A549 (cell line): ENCODE data around the gene GSTCD.

Source experiments
- HOXB13 ChIP-seq: fragments of 250-450 bp; sonication (Bioruptor Pico); IDR thresholded peaks from 2 replicates; pipeline ENCODE4 v1.5.0; 2020; ENCODE audit warnings: low read depth, mild to moderate bottlenecking, moderate library complexity
- POLR2A ChIP-seq: IDR thresholded peaks from 2 replicates; pipeline ENCODE4 v1.6.1; 2012; ENCODE audit warnings: mild to moderate bottlenecking, low read length
- RNF2 ChIP-seq: fragments of 200-600 bp; sonication (generic); IDR thresholded peaks from 2 replicates; pipeline ENCODE4 v1.6.1; 2016; ENCODE audit warnings: low read depth, mild to moderate bottlenecking, antibody characterized with exemption, moderate library complexity, borderline replicate concordance
- TF ChIP-seq, protein P1 (sequence below): fragments of 200-600 bp; sonication (generic); IDR thresholded peaks from 2 replicates; pipeline ENCODE4 v1.6.1; 2016; ENCODE audit warnings: antibody characterized with exemption, mild to moderate bottlenecking, moderate library complexity

DNA sequence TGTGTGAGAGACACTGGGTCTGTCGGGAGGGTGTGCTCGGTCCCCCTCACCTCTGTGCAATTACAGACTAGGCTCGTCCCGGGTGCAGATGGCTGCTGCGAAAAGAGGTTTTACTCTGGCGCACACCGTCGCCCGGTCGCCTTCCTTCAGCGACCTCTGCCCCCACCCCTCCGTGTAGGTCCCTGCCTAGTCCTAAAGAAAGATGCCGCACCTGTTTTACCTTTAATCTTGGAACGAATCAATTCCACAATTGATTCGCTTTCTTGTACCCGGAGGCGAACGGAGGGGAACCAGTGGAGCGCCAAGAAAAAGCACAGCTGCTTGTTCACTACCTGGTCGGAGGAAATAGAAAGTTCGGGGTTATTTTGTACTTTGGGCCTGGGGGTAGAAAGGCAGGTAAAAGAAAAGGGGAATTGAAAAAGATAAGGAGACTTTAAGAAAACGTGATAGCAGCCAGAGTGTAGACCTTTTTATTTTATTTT is 187.9 kb downstream of the GSTCD start:
- TF ChIP-seq, protein P1, sequence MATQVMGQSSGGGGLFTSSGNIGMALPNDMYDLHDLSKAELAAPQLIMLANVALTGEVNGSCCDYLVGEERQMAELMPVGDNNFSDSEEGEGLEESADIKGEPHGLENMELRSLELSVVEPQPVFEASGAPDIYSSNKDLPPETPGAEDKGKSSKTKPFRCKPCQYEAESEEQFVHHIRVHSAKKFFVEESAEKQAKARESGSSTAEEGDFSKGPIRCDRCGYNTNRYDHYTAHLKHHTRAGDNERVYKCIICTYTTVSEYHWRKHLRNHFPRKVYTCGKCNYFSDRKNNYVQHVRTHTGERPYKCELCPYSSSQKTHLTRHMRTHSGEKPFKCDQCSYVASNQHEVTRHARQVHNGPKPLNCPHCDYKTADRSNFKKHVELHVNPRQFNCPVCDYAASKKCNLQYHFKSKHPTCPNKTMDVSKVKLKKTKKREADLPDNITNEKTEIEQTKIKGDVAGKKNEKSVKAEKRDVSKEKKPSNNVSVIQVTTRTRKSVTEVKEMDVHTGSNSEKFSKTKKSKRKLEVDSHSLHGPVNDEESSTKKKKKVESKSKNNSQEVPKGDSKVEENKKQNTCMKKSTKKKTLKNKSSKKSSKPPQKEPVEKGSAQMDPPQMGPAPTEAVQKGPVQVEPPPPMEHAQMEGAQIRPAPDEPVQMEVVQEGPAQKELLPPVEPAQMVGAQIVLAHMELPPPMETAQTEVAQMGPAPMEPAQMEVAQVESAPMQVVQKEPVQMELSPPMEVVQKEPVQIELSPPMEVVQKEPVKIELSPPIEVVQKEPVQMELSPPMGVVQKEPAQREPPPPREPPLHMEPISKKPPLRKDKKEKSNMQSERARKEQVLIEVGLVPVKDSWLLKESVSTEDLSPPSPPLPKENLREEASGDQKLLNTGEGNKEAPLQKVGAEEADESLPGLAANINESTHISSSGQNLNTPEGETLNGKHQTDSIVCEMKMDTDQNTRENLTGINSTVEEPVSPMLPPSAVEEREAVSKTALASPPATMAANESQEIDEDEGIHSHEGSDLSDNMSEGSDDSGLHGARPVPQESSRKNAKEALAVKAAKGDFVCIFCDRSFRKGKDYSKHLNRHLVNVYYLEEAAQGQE, result no peak
- TF ChIP-seq HOXB13 (no peak), POLR2A (no peak), RNF2 (no peak)
